OCI-LY3 (cell line): ENCODE data around the gene GARIN3.

Experiments
- CTCF ChIP-seq: fragments of 200-600, 300-600 bp; sonication (generic); IDR thresholded peaks from 2 replicates; pipeline ENCODE4 v1.5.1; 2014; ENCODE audit warnings: antibody characterized with exemption, low read length, low read depth
- EZH2phosphoT487 ChIP-seq: fragments of 200-600 bp; shearing (Covaris generic); IDR thresholded peaks from 2 replicates; pipeline ENCODE4 v1.6.1; 2018; ENCODE audit warnings: antibody characterized with exemption, mixed run types, low read depth

GRCh38 chr5:157115012-157115411 lies 51.1 kb downstream of the GARIN3 start:
- no peak for TF ChIP-seq CTCF
- TF ChIP-seq EZH2phosphoT487: no peak
